Adrenal gland (tissue), 12 donors: Measurements from ENCODE around the gene RCAN3. TPM values are rescaled to one million over a fixed set of nuclear protein-coding genes. Genes with fewer than 3 reads are reported as not detected.

ENCODE experiments used
- DNase-seq, 7 donors: peaks; one replicate each; pipeline ENCODE4 v3.0.0-alpha.2; 2019 to 2020
- H3K27ac ChIP-seq, 5 donors: fragments of 200-600 bp; sonication (generic) in 4 of 5; 1 replicate in 3 of 5; 2 replicates in 2 of 5; pipeline versions ENCODE4 v1.5.1 to v1.8.0; 2016 to 2020; ENCODE audit warnings: mild to moderate bottlenecking in 1 of 5
- H3K27me3 ChIP-seq: fragments of 200-600 bp; 2 replicates; pipeline ENCODE4 v1.8.0; 2021
- H3K36me3 ChIP-seq, 2 donors: fragments of 200-600 bp; replicated peaks in 1 of 2; 1 replicate in 1 of 2; 2 replicates in 1 of 2; pipeline versions ENCODE4 v1.5.1 to v1.8.0; 2018 to 2022
- H3K4me1 ChIP-seq, 2 donors: fragments of 200-600 bp; replicated peaks in 1 of 2; 1 replicate in 1 of 2; 2 replicates in 1 of 2; pipeline versions ENCODE4 v1.5.1 to v1.8.0; 2018 to 2021
- H3K4me3 ChIP-seq, 4 donors: fragments of 200-600 bp; sonication (generic) in 3 of 4; one replicate each; pipeline ENCODE4 v1.5.1; 2016 to 2018
- H3K9me3 ChIP-seq, 3 donors: fragments of 200-600 bp; sonication (generic) in 1 of 3; replicated peaks in 1 of 3; 1 replicate in 2 of 3; 2 replicates in 1 of 3; pipeline versions ENCODE4 v1.5.1 to v1.8.0; 2016 to 2021
- POLR2A ChIP-seq, 2 donors: fragments of 450-650 bp; IDR thresholded peaks; one replicate each; pipeline ENCODE4 v1.6.1; 2017; ENCODE audit warnings: antibody characterized with exemption in 2 of 2, mild to moderate bottlenecking in 2 of 2, moderate library complexity in 1 of 2
- WGBS, 4 donors: extraction: QIAGEN DNeasy Blood & Tissue Kit in 2 of 4; methylation state at CpG; one replicate each; pipeline versions ENCODE4 v1.1.5 to v1.1.7; 2013 to 2017; 5-methylcytosine and 5-hydroxymethylcytosine counted together
- intact Hi-C, 2 donors: fragments of 100-400 bp; cut with DNase I; formaldehyde crosslinking; loops; one replicate each; pipeline versions ENCODE4 v1.14.1 to v1.15.0; 2022 to 2023
- polyA plus RNA-seq, 3 donors: library from polyadenylated mRNA; stranded (reverse); fragments of 200-250 nt in 2 of 3; fragments of 350-450 nt in 1 of 3; fragmentation: Illumina TruSeq in 1 of 3; extraction: RNeasy Lipid Tissue Mini Kit (QIAGEN cat#74804) in 1 of 3; gene quantifications; one replicate each; pipeline ENCODE4 v1.2.3, GENCODE V29; 2013 to 2014
- total RNA-seq, 9 donors: library from RNA; depleted of rRNA in 4 of 9; stranded (reverse); fragments of >200 nt in 4 of 9; fragments of 120-200 nt in 1 of 9; fragmentation: NEBNext Ultra II Directional in 1 of 9; extraction: Animal tissue kit (Norgen Biotek cat#: 25700) in 1 of 9; gene quantifications; one replicate each; pipeline versions ENCODE4 v1.1.0 to v1.2.4, GENCODE V29; 2013 to 2023
- TF ChIP-seq, protein P1 (sequence below), 6 experiments: fragments of 450-650 bp in 4 of 6; fragments of 200-600 bp in 2 of 6; sonication (generic) in 1 of 6; IDR thresholded peaks; 1 replicate in 5 of 6; 2 replicates in 1 of 6; pipeline versions ENCODE4 v1.5.1 to v1.8.0; 2016 to 2021; ENCODE audit warnings: antibody characterized with exemption in 6 of 6, mild to moderate bottlenecking in 2 of 6, moderate library complexity in 1 of 6
- donor health status: healthy with polysubstance abuse.
- donor health status: Bipolar disorder and iron deficiency.
- donor health status: DM: yes; HTN: yes; CAD: no.
- donor health status: DM: no; HTN: no; CAD: no.
- donor health status: DM: no; HTN: no; CAD: no.
- donor health status: DM: yes; HTN: yes; CAD: no.

RCAN3 gene
- total and polyA plus RNA-seq, 12 donors, result 0.48 to 5.6 (median 2.2) TPM

DNA sequence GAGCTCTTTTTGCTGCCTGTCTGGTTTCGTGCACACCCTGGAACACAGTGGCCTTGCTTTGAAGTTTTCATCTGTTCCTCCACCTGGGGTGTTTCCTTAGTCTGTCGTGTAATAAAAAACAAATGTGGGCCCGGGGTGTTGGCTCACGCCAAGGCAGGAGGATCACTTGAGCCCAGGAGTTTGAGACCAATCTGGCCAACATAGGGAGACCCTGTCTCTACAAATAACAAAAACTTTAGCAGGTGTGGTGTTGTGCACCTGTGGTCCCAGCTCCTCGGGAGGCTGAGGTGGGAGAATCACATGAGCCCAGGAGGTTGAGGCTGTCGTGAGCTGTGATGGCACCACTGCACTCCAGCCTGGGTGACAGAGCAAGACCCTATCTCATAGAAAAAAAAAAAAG, 57.7 kb downstream of the RCAN3 start:
- Histone ChIP-seq H3K27ac (no peak overlapping the region), H3K4me3 (no peak overlapping the region), H3K36me3 (no peaks in the 10 kb centered on the region), H3K27me3 (peaks cover 17% of the 10 kb centered on the region), H3K9me3 (no peaks in the 10 kb centered on the region), H3K4me1 (peaks cover 0 to 7% of the 10 kb centered on the region in 2 donors)
- intact Hi-C loops, result no loop called here
- DNase-seq, result no peak
- WGBS, 4 donors, result 81 to 92% (median 86%) methylated on average over 5 to 6 of the region's 6 CpGs
- TF ChIP-seq, protein P1, sequence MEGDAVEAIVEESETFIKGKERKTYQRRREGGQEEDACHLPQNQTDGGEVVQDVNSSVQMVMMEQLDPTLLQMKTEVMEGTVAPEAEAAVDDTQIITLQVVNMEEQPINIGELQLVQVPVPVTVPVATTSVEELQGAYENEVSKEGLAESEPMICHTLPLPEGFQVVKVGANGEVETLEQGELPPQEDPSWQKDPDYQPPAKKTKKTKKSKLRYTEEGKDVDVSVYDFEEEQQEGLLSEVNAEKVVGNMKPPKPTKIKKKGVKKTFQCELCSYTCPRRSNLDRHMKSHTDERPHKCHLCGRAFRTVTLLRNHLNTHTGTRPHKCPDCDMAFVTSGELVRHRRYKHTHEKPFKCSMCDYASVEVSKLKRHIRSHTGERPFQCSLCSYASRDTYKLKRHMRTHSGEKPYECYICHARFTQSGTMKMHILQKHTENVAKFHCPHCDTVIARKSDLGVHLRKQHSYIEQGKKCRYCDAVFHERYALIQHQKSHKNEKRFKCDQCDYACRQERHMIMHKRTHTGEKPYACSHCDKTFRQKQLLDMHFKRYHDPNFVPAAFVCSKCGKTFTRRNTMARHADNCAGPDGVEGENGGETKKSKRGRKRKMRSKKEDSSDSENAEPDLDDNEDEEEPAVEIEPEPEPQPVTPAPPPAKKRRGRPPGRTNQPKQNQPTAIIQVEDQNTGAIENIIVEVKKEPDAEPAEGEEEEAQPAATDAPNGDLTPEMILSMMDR (IDR thresholded peaks at IDR 0.05), result no peak
- no peak for TF ChIP-seq POLR2A (IDR thresholded peaks at IDR 0.05)

DNA sequence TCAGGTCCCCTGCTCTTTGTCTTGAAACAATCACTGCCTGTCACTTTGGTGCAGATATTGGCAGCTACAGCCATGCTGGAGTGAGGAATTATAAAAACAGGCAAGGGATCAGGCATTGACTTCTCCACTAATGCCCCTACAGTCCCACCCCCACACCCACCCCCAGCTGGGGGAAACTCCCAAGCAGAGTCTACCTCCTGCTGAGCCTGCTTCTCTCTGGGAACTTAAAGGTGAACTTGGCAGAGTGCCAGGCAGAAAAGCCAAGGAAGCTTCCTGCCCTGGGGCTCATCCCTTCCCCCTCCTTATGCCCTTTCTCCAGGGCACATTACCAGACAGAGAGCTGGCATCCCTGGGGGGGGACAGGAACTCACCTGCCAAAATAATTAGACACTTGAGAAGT, 60.0 kb downstream of the RCAN3 start:
- Histone ChIP-seq H3K4me3 (no peak overlapping the region), H3K36me3 (no peaks in the 10 kb centered on the region), H3K27ac (no peak overlapping the region), H3K27me3 (no peaks in the 10 kb centered on the region), H3K9me3 (no peaks in the 10 kb centered on the region), H3K4me1 (no peaks in the 10 kb centered on the region)
- intact Hi-C loops, result no loop called here
- no peak for DNase-seq
- no peak for TF ChIP-seq POLR2A (IDR thresholded peaks at IDR 0.05)
- TF ChIP-seq, protein P1 (IDR thresholded peaks at IDR 0.05), result no peak

DNA sequence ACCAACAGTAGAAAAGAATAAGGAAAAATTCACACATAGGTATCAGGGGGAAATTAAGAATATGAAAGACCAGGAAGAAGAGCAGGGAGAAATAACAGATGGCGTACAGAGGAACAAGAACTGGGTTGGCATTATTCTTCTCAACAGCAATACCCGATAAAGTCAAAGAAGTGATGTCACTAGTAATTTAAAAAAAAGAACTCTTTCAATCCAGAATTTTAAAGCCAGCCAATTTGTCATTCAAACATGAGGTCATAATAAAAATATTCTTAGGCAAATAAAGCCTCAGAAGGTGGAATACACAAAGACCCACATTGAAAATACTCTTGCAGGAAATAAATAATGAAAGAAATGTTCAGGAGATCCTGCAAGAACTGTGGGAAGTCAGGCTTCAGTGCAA, 62.1 kb downstream of the RCAN3 start:
- Histone ChIP-seq H3K4me1 (no peaks in the 10 kb centered on the region), H3K4me3 (no peak overlapping the region), H3K9me3 (no peaks in the 10 kb centered on the region), H3K27me3 (no peaks in the 10 kb centered on the region), H3K27ac (no peak overlapping the region), H3K36me3 (no peaks in the 10 kb centered on the region)
- WGBS, 4 donors, result 59 to 83% (median 68%) methylated on average over 2 of the region's 2 CpGs
- intact Hi-C loops, result no loop called here
- no peak for DNase-seq
- TF ChIP-seq, protein P1 (IDR thresholded peaks at IDR 0.05), result no peak

DNA sequence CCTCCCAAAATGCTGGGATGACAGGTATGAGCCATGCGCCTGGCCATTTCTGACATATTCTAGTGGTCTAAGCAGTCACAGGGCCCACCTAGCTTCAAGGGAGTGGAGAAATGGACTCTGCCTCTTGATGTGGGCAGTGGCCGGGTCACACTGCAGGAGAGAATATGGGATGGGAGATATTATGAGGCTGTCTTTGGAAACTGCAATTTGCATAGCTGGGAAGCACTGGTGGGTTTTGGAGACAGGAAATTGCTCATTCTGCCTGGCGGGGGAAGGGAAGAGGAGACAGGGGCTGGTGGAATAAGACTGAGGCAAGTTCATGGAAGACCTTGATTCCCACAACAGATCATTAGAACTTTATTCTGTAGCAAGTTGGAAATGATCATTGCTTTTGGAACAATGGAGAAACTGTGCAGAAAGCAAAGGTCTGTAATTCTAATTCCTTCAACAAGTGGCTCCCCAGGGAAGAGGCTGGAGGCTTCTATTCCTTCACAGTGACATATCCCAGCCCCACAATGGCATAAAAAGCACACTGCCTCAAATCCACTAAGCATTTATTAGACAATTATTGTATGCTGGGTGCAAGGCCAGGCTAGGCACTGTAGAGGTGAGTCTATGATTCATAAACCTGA, 63.7 kb downstream of the RCAN3 start:
- no peak for DNase-seq
- TF ChIP-seq, protein P1 (IDR thresholded peaks at IDR 0.05), result no peak
- TF ChIP-seq POLR2A (IDR thresholded peaks at IDR 0.05), result no peak
- WGBS, 4 donors, result 74 to 91% (median 82%) methylated on average over 3 of the region's 3 CpGs
- H3K27me3 ChIP-seq, result no peaks in the 10 kb centered on the region
- intact Hi-C loops, result no loop called here
- no peaks in the 10 kb centered on the region for H3K36me3 ChIP-seq
- H3K27ac ChIP-seq, result no peak overlapping the region
- no peaks in the 10 kb centered on the region for H3K9me3 ChIP-seq
- H3K4me1 ChIP-seq, result no peaks in the 10 kb centered on the region
- no peak overlapping the region for H3K4me3 ChIP-seq
